NCI-H187 treated with DMSO at 0.1 percent for 48 hours (cell line): ENCODE results near the gene SPDYE11.
"Not testable (repeated sequence)": the region's sequence is repeated elsewhere in the genome, so short reads cannot be mapped to it uniquely, and the experiment has no call there.

ENCODE experiments used
- DNase-seq: peaks from one replicate; lab custom pipeline; 2025; lab: John Stamatoyannopoulos, UW

SPDYE11 gene

DNA sequence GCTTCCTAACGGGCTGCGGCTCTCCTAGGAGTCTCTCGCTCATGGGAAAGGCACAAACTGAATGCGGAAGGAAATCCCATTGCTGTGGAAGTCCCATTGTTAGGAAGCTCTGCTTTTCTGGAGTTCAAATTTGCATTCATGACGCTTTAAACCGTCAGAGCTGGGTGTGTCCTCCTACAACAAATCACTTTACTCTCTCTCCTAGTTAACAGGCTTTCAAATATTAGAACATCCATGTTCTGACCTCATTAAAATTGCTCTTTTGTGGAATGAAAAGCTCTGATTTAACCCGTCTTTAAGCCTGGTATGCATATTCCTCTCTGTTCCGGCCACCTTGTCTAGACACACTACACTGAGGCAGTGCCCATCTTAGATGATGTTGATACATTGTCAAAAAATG, at the start of gene SPDYE11:
TSS of gene SPDYE11 (minus strand) at position 101 of the 400 bp plus-strand sequence. CDS start 1,800 bp downstream, outside the sequence.
- DNase-seq = not testable (repeated sequence)

DNA sequence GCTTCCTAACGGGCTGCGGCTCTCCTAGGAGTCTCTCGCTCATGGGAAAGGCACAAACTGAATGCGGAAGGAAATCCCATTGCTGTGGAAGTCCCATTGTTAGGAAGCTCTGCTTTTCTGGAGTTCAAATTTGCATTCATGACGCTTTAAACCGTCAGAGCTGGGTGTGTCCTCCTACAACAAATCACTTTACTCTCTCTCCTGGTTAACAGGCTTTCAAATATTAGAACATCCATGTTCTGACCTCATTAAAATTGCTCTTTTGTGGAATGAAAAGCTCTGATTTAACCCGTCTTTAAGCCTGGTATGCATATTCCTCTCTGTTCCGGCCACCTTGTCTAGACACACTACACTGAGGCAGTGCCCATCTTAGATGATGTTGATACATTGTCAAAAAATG, 28.2 kb upstream of the SPDYE11 start, which contains the start of gene SPDYE9:
TSS of gene SPDYE9 (minus strand) at position 101 of the 400 bp plus-strand sequence. CDS start 1,800 bp downstream, outside the sequence.
- not testable (repeated sequence) for DNase-seq

GRCh38 chr7:73029666-73030065, 28.0 kb downstream of the SPDYE11 start, which contains the start of gene SPDYE8:
Gene SPDYE8 (minus strand): TSS chr7:73029766. CDS start chr7:73027966, 1,800 bp downstream.
- not testable (repeated sequence) for DNase-seq

DNA sequence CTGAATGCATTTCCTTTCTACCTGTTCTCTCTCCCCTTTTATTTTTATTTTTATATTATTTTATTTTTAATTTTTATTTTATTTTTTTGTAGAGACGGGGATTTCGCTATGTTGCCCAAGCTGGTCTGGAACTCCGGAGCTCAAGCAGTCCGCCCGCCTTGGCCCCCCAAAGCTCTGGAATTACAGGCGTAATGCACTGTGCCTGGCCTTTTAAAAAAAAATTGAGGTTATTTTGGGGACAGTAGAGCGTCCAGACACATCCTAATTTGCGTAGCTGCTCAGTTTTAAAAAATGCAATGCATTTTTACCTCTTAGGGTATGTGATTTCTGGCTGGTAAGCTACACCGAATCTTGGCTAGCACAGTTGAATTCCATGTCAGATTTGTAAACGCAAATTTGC, 51.2 kb downstream of the SPDYE11 start:
- not testable (repeated sequence) for DNase-seq

DNA sequence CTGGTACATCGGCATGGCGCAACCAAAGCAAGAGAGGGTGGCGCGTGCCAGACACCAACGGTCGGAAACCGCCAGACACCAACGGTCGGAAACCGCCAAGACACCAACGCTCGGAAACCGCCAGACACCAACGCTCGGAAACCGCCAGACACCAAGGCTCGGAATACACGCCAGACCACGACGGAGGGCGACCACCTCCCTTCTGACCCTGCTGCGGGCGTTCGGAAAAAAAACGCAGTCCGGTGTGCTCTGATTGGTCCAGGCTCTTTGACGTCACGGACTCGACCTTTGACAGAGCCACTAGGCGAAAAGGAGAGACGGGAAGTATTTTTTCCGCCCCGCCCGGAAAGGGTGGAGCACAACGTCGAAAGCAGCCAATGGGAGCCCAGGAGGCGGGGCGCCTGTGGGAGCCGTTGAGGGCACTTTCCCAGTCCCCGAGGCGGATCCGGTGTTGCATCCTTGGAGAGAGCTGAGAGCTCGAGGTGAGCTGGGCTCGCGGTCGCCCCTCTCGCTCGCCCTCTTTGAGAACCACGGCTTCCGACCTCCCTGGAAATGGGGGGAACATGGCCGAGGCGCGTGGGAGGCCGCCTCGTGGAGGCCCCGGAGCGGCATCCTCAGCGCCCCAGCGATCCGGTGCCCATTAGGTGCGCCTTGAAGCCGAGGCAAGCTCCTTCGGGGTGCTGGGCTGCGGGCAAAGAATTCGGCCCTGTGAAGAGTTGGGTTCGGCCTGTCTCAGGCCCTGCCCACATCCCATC, 51.8 kb downstream of the SPDYE11 start:
- not testable (repeated sequence) for DNase-seq

GRCh38 chr7:73005356-73005692, 52.4 kb downstream of the SPDYE11 start:
- DNase-seq = not testable (repeated sequence)

DNA sequence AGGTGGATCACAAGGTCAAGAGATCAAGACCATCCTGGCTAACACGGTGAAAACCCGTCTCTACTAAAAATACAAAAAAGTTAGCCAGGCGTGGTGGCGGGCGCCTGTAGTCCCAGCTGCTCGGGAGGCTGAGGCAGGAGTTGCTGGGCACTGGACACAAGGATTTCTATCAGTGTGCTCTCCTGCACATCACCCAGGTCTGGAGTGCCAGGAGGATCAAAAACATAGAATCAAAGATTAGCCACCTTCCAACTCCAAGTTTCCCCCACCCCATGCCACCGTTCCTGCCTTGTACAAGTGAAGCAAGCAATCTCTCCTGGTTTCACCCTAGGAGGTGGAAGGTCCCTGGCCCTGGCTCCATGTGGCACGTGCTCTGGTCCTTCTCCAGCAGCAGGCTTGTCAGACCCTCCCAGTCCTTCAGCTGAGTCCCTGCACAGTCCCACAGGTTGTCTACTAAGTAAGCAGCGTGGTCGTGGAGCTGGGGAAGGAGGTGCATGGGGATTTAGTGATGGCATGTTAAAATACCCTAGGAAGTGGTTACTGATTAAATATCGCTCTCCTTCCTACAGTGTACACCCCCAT, 59.7 kb downstream of the SPDYE11 start:
- not testable (repeated sequence) for DNase-seq
